GM19239 (cell line): ENCODE data around the gene GPC6.
"Not testable (repeated sequence)": the region's sequence is repeated elsewhere in the genome, so short reads cannot be mapped to it uniquely, and the experiment has no call there.

Experiments used
- DNase-seq: peaks from one replicate; pipeline ENCODE4 v3.0.0; 2011; ENCODE audit warnings: low spot score; ENCODE audit not compliant: insufficient read length
- FAIRE-seq: peaks from 2 replicates; lab custom pipeline; 2011; peaks lifted over from hg19 to GRCh38; lab: Jason Lieb, UNC

The GPC6 gene

DNA sequence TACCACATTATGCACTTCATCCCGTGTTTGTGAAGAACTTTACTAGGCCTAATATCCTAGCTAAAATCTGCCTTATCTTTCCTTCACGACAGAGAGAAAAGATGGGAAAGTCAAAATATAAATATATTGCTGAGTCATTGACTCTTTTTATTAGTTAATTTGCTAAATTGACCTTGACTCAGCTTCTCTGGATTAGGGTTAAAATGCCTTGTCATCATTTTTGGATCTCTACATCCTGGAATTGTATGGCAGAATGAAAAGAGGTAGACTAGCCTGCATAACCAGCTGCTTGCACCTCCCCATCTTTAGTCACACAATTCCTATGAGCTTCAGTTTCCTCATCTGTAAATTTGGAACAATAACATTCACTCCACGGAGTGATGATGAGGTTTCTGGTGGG lies 972.5 kb downstream of the GPC6 start:
- FAIRE-seq: no peak
- no peak for DNase-seq

GRCh38 chr13:94201022-94201421 lies 974.4 kb downstream of the GPC6 start:
- FAIRE-seq (no peak), DNase-seq (no peak)

DNA sequence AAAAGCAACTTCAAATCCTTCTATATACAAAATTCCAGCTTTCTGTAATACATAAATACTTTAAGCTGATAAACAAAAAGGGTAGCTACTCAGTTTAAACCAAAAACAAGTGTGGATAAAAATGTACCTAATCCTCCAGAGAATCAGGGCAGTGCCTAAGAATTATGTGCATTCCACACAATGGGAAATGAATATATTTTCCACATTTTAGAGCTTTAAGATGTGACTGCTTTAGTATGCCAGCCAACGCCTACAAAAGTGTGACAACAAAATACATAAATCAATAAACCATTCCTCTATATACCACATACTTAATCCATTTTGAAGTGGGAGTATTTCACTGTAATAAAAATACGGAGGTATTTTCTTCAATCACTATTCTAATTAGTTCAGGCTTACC lies 977.6 kb downstream of the GPC6 start:
- DNase-seq (no peak), FAIRE-seq (no peak)

GRCh38 chr13:94204946-94205345 lies 978.3 kb downstream of the GPC6 start:
- FAIRE-seq: no peak
- no peak for DNase-seq

GRCh38 chr13:94205896-94206295 lies 979.3 kb downstream of the GPC6 start:
- DNase-seq (no peak), FAIRE-seq (no peak)

- DNase-seq (no peak), FAIRE-seq (no peak)
Measured at GRCh38 chr13:94209117-94209516, 982.5 kb downstream of the GPC6 start.

DNA sequence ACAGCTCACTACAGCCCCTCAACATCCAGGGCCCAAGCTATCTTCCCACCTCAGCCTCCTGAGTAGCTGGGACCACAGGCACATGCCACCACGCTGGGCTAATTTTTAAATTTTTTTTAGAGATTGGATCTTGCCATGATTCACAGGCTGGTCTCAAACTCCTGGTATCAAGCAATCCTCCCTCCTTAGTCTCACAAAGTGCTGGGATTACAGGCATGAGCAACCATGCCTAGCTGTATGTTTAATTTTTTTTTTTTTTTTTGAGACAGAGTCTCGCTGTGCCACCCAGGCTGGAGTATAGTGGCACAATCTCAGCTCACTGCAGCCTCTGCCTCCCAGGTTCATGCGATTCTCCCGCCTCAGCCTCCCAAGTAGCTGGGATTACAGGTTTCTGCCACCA lies 983.3 kb downstream of the GPC6 start:
- FAIRE-seq: not testable (repeated sequence)

GRCh38 chr13:94210816-94211215 lies 984.2 kb downstream of the GPC6 start:
- DNase-seq (no peak), FAIRE-seq (no peak)

More for the DNA sequence above, 983.3 kb downstream of the GPC6 start:
- not testable (repeated sequence) for DNase-seq

- DNase-seq: no peak
- FAIRE-seq: no peak
Measured at GRCh38 chr13:94212196-94212595, 985.6 kb downstream of the GPC6 start.

DNA sequence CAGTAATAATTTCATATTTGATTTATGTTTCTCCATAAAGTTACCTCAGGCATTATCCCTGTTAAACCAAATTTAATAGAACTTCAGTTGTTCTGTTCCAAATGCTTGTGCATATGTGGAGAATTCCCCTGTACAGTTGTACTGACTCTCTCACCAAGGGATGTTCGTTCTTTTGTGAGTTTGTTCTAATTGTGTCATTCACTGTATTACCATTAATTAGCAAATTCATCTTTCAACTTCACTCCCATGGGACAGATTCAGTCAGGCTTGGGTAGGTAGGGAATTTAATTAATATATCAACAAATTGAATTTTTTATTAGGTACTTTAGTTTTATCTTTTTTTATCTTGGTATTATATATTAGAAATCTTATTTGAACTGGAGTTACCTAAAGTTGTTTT lies 987.5 kb downstream of the GPC6 start:
- no peak for FAIRE-seq
- no peak for DNase-seq

DNA sequence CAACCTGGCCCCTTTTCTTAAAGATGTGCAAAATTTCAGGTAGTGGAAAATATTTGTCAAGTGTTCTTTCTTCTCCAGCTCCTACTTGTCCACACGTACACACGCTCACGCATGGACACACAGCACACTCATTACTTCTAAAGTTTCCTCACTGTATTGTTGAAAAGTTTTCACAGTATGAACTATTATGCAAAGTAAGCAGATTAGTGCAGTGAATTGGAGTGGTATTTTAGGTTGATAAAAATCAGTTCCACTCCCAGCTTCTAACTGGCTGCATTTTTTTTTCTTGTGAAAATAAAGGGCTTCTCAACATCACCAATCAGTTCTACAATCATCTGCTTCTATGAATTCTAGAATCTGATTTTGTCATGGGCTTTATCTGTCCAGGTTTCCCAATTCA lies 988.4 kb downstream of the GPC6 start:
- no peak for FAIRE-seq
- DNase-seq: no peak

DNA sequence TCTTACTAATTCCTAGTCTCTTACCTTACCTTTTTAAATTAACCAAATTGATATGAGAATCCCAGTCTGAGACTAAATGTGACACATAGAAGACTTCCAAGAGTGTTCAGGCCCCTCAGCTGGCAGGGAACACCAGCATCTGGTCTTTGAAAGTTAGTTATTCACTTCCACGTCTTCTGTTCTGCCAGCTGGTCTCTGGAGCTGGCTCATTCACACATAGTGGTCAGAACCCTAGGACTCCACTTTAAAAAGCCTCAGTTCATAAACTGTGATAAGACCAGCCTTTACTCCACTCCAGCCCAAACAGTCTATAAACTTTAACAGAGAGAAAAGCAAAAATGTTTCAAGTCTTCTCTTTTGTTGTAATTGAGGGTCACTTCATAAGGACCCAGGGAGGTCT lies 989.9 kb downstream of the GPC6 start:
- FAIRE-seq: no peak

GRCh38 chr13:94217370-94217769 lies 990.8 kb downstream of the GPC6 start:
- no peak for DNase-seq
- no peak for FAIRE-seq

More for the DNA sequence above, 989.9 kb downstream of the GPC6 start:
- no peak for DNase-seq

GRCh38 chr13:94218537-94218936 lies 991.9 kb downstream of the GPC6 start:
- DNase-seq (no peak), FAIRE-seq (no peak)

DNA sequence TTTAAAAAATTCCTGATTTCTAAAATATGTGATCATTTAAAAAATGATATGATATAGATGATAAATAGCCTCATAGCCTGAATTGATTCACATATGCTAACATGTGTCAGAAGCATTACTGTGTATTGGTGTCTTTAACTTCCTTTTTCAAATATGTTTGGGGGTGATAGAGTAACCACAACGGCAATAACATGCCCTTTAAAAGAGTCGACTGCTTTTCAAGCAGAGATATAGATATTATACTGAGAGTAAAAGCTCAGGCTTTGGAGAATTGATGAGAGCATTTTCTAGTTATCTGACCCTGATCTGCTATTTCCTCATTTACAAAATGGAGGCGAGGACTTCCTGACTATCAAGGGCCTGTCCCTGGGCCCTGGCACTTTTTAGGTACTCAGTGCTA lies 992.3 kb downstream of the GPC6 start:
- no peak for DNase-seq
- no peak for FAIRE-seq

DNA sequence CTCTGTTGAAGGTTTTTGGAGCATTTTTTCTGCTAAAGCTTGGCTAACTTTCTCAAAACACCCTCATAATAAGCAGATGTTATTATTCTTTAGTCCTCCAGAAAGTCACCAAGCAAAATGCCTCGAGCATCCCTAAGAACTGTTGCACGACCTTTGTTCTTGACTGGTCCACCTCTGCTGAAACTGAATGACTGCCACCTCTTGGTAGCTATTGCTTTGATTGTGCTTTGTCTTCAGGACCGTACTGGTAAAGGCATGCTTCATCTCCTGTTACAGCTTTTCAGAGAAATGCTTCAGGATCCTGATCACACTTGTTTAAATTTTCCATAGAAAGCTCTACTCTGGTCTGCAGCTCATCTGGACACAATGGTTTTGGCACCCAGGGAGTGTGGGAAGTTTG lies 998.1 kb downstream of the GPC6 start:
- no peak for FAIRE-seq
- DNase-seq: no peak

GRCh38 chr13:94227255-94227879 lies 1000.8 kb downstream of the GPC6 start:
- DNase-seq: no peak
- FAIRE-seq: no peak

GRCh38 chr13:94228763-94229162 lies 1002.2 kb downstream of the GPC6 start:
- DNase-seq (no peak), FAIRE-seq (no peak)

- DNase-seq (no peak), FAIRE-seq (no peak)
Measured at GRCh38 chr13:94232161-94232950, 1005.7 kb downstream of the GPC6 start.

- DNase-seq: no peak
- FAIRE-seq: no peak
Measured at GRCh38 chr13:94232956-94233355, 1006.3 kb downstream of the GPC6 start.

- FAIRE-seq (no peak), DNase-seq (no peak)
Measured at GRCh38 chr13:94233401-94233800, 1006.8 kb downstream of the GPC6 start.

DNA sequence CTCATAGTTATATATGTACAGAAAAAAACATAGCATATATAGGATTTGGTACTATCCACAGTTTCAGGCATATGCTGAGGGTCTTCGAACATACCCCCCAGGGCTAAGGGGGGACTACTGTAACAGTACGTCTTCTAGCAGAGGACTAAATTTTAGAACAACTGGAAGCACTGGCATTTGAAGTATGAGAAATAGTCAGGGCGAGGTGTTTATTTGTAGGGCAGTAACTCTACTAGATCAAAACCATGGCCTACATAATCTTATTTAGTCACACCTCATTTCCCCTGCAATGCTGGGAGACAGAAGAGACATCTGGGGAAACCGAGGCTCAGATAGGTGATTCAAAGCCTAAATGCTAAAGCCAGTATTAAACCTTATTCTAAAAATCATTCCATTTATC lies 1007.2 kb downstream of the GPC6 start:
- DNase-seq (no peak), FAIRE-seq (no peak)
